HepG2 (cell line): ENCODE measurements around the gene CEP128. TPM values are rescaled to one million over a fixed set of nuclear protein-coding genes. Genes with fewer than 3 reads are reported as not detected.

Source experiments
- CEBPG ChIP-seq: IDR thresholded peaks from 2 replicates; pipeline ENCODE4 v1.6.1; 2016
- CREM ChIP-seq, 2 experiments: sonication (generic) in 1 of 2; formaldehyde crosslinking in 1 of 2; IDR thresholded peaks; 2 replicates each; pipeline versions ENCODE4 v1.4.0 to v1.6.1; 2016 to 2020; ENCODE audit warnings: antibody characterized with exemption in 1 of 2, mild to moderate bottlenecking in 1 of 2, missing genetic modification reagents in 1 of 2
- FOXA3 ChIP-seq: IDR thresholded peaks from 2 replicates; pipeline ENCODE4 v1.6.1; 2016; ENCODE audit warnings: missing genetic modification reagents, missing compliant biosample characterization
- HIVEP1 ChIP-seq: sonication (generic); formaldehyde crosslinking; IDR thresholded peaks from 2 replicates; pipeline ENCODE4 v1.4.0; 2020; ENCODE audit warnings: mild to moderate bottlenecking, missing genetic modification reagents
- HOMEZ ChIP-seq: IDR thresholded peaks from 2 replicates; pipeline ENCODE4 v1.6.1; 2016; ENCODE audit warnings: low read depth
- KDM5B ChIP-seq: sonication (generic); formaldehyde crosslinking; IDR thresholded peaks from 2 replicates; pipeline ENCODE4 v1.4.0; 2020; ENCODE audit warnings: missing genetic modification reagents, mild to moderate bottlenecking, borderline replicate concordance
- KLF16 ChIP-seq, 2 experiments: sonication (generic) in 1 of 2; formaldehyde crosslinking in 1 of 2; IDR thresholded peaks; 2 replicates each; pipeline versions ENCODE4 v1.6.1 to v1.8.0; 2016 to 2023; ENCODE audit warnings: missing genetic modification reagents in 2 of 2, missing compliant biosample characterization in 1 of 2
- LCORL ChIP-seq, 2 experiments: fragments of 450-650 bp in 1 of 2; sonication (generic) in 1 of 2; formaldehyde crosslinking in 1 of 2; IDR thresholded peaks; 2 replicates each; pipeline versions ENCODE4 v1.5.0 to v1.6.1; 2017 to 2020; ENCODE audit warnings: antibody characterized with exemption in 1 of 2, missing genetic modification reagents in 1 of 2
- MBD4 ChIP-seq: IDR thresholded peaks from 2 replicates; pipeline ENCODE4 v1.6.1; 2012; ENCODE audit warnings: low read length, inconsistent platforms, borderline replicate concordance
- NR2F6 ChIP-seq, 2 experiments: IDR thresholded peaks; 2 replicates each; pipeline ENCODE4 v1.6.1; 2016; ENCODE audit warnings: antibody characterized with exemption in 1 of 2, mild to moderate bottlenecking in 1 of 2
- REPIN1 ChIP-seq: sonication (generic); formaldehyde crosslinking; IDR thresholded peaks from 2 replicates; pipeline ENCODE4 v1.8.0; 2022; ENCODE audit warnings: missing genetic modification reagents, low read depth, mild to moderate bottlenecking, borderline replicate concordance
- RNF219 ChIP-seq: sonication (generic); formaldehyde crosslinking; IDR thresholded peaks from 2 replicates; pipeline ENCODE4 v1.5.0; 2020; ENCODE audit warnings: mild to moderate bottlenecking, missing genetic modification reagents
- RORA ChIP-seq: sonication (generic); formaldehyde crosslinking; IDR thresholded peaks from 2 replicates; pipeline ENCODE4 v1.5.0; 2020; ENCODE audit warnings: mild to moderate bottlenecking, missing genetic modification reagents, moderate library complexity
- SIX4 ChIP-seq: sonication (generic); formaldehyde crosslinking; IDR thresholded peaks from 2 replicates; pipeline ENCODE4 v1.4.0; 2020; ENCODE audit warnings: missing genetic modification reagents
- SMYD3 ChIP-seq: sonication (generic); formaldehyde crosslinking; IDR thresholded peaks from 2 replicates; pipeline ENCODE4 v1.8.1; 2023; ENCODE audit warnings: mild to moderate bottlenecking, missing genetic modification reagents
- TEAD2 ChIP-seq: sonication (generic); formaldehyde crosslinking; IDR thresholded peaks from 2 replicates; pipeline ENCODE4 v1.9.0; 2021; ENCODE audit warnings: missing genetic modification reagents
- THYN1 ChIP-seq: sonication (generic); formaldehyde crosslinking; IDR thresholded peaks from 2 replicates; pipeline ENCODE4 v1.8.1; 2023; ENCODE audit warnings: low read depth, mild to moderate bottlenecking, moderate library complexity, missing genetic modification reagents, borderline replicate concordance
- ZBTB4 ChIP-seq: sonication (generic); formaldehyde crosslinking; IDR thresholded peaks from 2 replicates; pipeline ENCODE4 v1.4.0; 2020; ENCODE audit warnings: missing genetic modification reagents, mild to moderate bottlenecking, borderline replicate concordance
- ZNF350 ChIP-seq: sonication (generic); formaldehyde crosslinking; IDR thresholded peaks from 2 replicates; pipeline ENCODE4 v1.4.0; 2020; ENCODE audit warnings: mild to moderate bottlenecking, low read depth, missing genetic modification reagents, borderline replicate concordance
- ZNF567 ChIP-seq: sonication (generic); formaldehyde crosslinking; IDR thresholded peaks from 2 replicates; pipeline ENCODE4 v1.8.1; 2023; ENCODE audit warnings: mild to moderate bottlenecking, missing genetic modification reagents, borderline replicate concordance
- ZNF670 ChIP-seq: sonication (generic); formaldehyde crosslinking; IDR thresholded peaks from 2 replicates; pipeline ENCODE4 v1.8.0; 2022; ENCODE audit warnings: mild to moderate bottlenecking, missing genetic modification reagents, borderline replicate concordance
- ZNF850 ChIP-seq: sonication (generic); formaldehyde crosslinking; conservative IDR thresholded peaks from 2 replicates; pipeline ENCODE4 v1.9.0; 2021; ENCODE audit warnings: mild to moderate bottlenecking, missing genetic modification reagents
- polyA plus RNA-seq, 8 experiments: library from polyadenylated mRNA; depleted of rRNA in 3 of 8; stranded (reverse) in 7 of 8; unstranded in 1 of 8; fragments of >200 nt; fragmentation: Illumina TruSeq in 4 of 8; extraction: Trizol in 4 of 8; gene quantifications; 2 replicates each; pipeline versions ENCODE4 v1.2.1 to v1.2.3, GENCODE V29; 2011 to 2016; ENCODE audit warnings: low read depth in 4 of 8, missing spikeins in 1 of 8, mixed read lengths in 1 of 8; ENCODE audit not compliant: insufficient read depth in 1 of 8
- total RNA-seq, 5 experiments: library from RNA; depleted of rRNA; stranded (reverse); fragments of >200 nt; fragmentation: Illumina TruSeq; extraction: Trizol; gene quantifications; 2 replicates each; pipeline ENCODE4 v1.2.3, GENCODE V29; 2016; ENCODE audit warnings: low read depth in 1 of 5

The CEP128 gene
- total and polyA plus RNA-seq, 2 of the 13 experiments (the other 11 are each of a cell fraction or from before 2014, with no cell fraction given) = 1.3 to 7.5 TPM

- TF ChIP-seq RNF219 (CRISPR knock-in tag) (0 out of 2 replicates have a peak, but pooled peaks have one; percentile 27), SMYD3 (CRISPR knock-in tag) (peak; percentile 98), MBD4 (peak; percentile 100), RORA (CRISPR knock-in tag) (0 out of 2 replicates have a peak, but pooled peaks have one; percentile 73), ZNF670 (CRISPR knock-in tag) (0 out of 2 replicates have a peak, but pooled peaks have one; percentile 16), KLF16 (CRISPR knock-in tag; IDR thresholded peaks at IDR 0.05) (peak in 1 of 2 experiments; percentile 93; a peak in 2 of 4 replicates), SIX4 (peak; percentile 94), REPIN1 (CRISPR knock-in tag) (peak; percentile 96), ZNF850 (no peak), ZNF350 (CRISPR knock-in tag) (no peak), ZNF567 (CRISPR knock-in tag) (0 out of 2 replicates have a peak, but pooled peaks have one; percentile 55), ZBTB4 (no peak), HOMEZ (peak; percentile 67; the same call in 1 of the 2 replicates), HIVEP1 (no peak), FOXA3 (CRISPR knock-in tag) (peak; percentile 100), KDM5B (no peak), LCORL (IDR thresholded peaks at IDR 0.05) (peak; percentile 50; the same call in 1 of the 2 replicates), LCORL (CRISPR knock-in tag; IDR thresholded peaks at IDR 0.05) (no peak), CREM (IDR thresholded peaks at IDR 0.05) (peak; percentile 97), CREM (CRISPR knock-in tag; IDR thresholded peaks at IDR 0.05) (no peak), TEAD2 (CRISPR knock-in tag) (no peak), CEBPG (CRISPR knock-in tag) (peak; percentile 32), NR2F6 (IDR thresholded peaks at IDR 0.05) (peak; percentile 98), NR2F6 (CRISPR knock-in tag; IDR thresholded peaks at IDR 0.05) (peak; percentile 79), THYN1 (CRISPR knock-in tag) (0 out of 2 replicates have a peak, but pooled peaks have one; percentile 62)
These were observed 473.0 kb downstream of the CEP128 start (continued) for GRCh38 chr14:80468331-80469122.
